T-helper 17 cell (primary cell): ENCODE data around the gene HOXC5. TPM values are rescaled to one million over a fixed set of nuclear protein-coding genes. Genes with fewer than 3 reads are reported as not detected.

ENCODE experiments used
- ATAC-seq: fragments of 150-1000 bp; cut with Tn5 transposase; 2 replicates; pipeline ENCODE4 v1.10.0; 2021; ENCODE audit warnings: mild to moderate bottlenecking, moderate library complexity
- DNase-seq, 3 donors: peaks; one replicate each; pipeline versions ENCODE4 v3.0.0 to v3.0.0-alpha.2; 2020 to 2021
- H3K9me3 ChIP-seq: one replicate; pipeline ENCODE4 v1.7.0; 2013; ENCODE audit warnings: low read length, mild to moderate bottlenecking; ENCODE audit not compliant: control insufficient read depth, poor library complexity, severe bottlenecking
- H3K27ac Mint-ChIP-seq: one replicate; pipeline ENCODE4 v1.8.0; 2022; ENCODE audit warnings: mild to moderate bottlenecking, moderate library complexity, mixed read lengths
- H3K27me3 Mint-ChIP-seq: one replicate; pipeline ENCODE4 v1.8.0; 2022; ENCODE audit warnings: mixed read lengths
- H3K36me3 Mint-ChIP-seq: one replicate; pipeline ENCODE4 v1.8.0; 2022; ENCODE audit warnings: low read depth, mixed read lengths
- H3K4me1 Mint-ChIP-seq: one replicate; pipeline ENCODE4 v1.8.0; 2022; ENCODE audit warnings: mild to moderate bottlenecking, mixed read lengths
- H3K4me3 Mint-ChIP-seq: one replicate; pipeline ENCODE4 v1.8.0; 2022; ENCODE audit warnings: mild to moderate bottlenecking, moderate library complexity, mixed read lengths
- total RNA-seq, 4 donors: library from RNA in 2 of 4; stranded (reverse) in 2 of 4; gene quantifications; one replicate each; pipeline ENCODE4 v1.2.3 and lab custom pipeline; 2022 to 2026

Gene HOXC5
- total RNA-seq, 2 donors from 2014 or later: not detected

GRCh38 chr12:54016478-54016964, 16.3 kb upstream of the HOXC5 start:
- Mint-ChIP-seq H3K4me1 (peaks cover 13% of the 10 kb centered on the region), H3K27ac (no peak overlapping the region)
- no peak for ATAC-seq

GRCh38 chr12:54017027-54017788, 15.6 kb upstream of the HOXC5 start:
- peak; percentile 45 for ATAC-seq
- no peak for DNase-seq
- H3K9me3 ChIP-seq: peaks cover 2% of the 10 kb centered on the region
- H3K4me3 Mint-ChIP-seq: peak overlapping the region; percentile 85
- H3K27me3 Mint-ChIP-seq: peaks cover 62% of the 10 kb centered on the region
- H3K36me3 Mint-ChIP-seq: peaks cover 10% of the 10 kb centered on the region
- peaks cover 11% of the 10 kb centered on the region for H3K4me1 Mint-ChIP-seq
- peak overlapping the region; percentile 21 for H3K27ac Mint-ChIP-seq

More at GRCh38 chr12:54016478-54016964, 16.3 kb upstream of the HOXC5 start:
- H3K4me3 Mint-ChIP-seq: no peak overlapping the region
- peaks cover 2% of the 10 kb centered on the region for H3K9me3 ChIP-seq
- DNase-seq: no peak
- H3K27me3 Mint-ChIP-seq: peaks cover 62% of the 10 kb centered on the region
- H3K36me3 Mint-ChIP-seq: peaks cover 7% of the 10 kb centered on the region

GRCh38 chr12:54017878-54018467, 14.9 kb upstream of the HOXC5 start:
- H3K9me3 ChIP-seq: peaks cover 2% of the 10 kb centered on the region
- Mint-ChIP-seq H3K27ac (no peak overlapping the region), H3K4me3 (peak overlapping the region; percentile 85), H3K27me3 (peaks cover 62% of the 10 kb centered on the region), H3K36me3 (peaks cover 10% of the 10 kb centered on the region), H3K4me1 (peaks cover 11% of the 10 kb centered on the region)
- DNase-seq (peak; percentile 35 to 49 (median 48)), ATAC-seq (peak; percentile 79)

GRCh38 chr12:54018468-54018984, 14.3 kb upstream of the HOXC5 start:
- no peak for DNase-seq
- Mint-ChIP-seq H3K36me3 (peaks cover 8% of the 10 kb centered on the region), H3K27me3 (peaks cover 62% of the 10 kb centered on the region), H3K27ac (no peak overlapping the region), H3K4me1 (peaks cover 11% of the 10 kb centered on the region), H3K4me3 (peak overlapping the region; percentile 85)
- H3K9me3 ChIP-seq: peaks cover 2% of the 10 kb centered on the region
- ATAC-seq: no peak

DNA sequence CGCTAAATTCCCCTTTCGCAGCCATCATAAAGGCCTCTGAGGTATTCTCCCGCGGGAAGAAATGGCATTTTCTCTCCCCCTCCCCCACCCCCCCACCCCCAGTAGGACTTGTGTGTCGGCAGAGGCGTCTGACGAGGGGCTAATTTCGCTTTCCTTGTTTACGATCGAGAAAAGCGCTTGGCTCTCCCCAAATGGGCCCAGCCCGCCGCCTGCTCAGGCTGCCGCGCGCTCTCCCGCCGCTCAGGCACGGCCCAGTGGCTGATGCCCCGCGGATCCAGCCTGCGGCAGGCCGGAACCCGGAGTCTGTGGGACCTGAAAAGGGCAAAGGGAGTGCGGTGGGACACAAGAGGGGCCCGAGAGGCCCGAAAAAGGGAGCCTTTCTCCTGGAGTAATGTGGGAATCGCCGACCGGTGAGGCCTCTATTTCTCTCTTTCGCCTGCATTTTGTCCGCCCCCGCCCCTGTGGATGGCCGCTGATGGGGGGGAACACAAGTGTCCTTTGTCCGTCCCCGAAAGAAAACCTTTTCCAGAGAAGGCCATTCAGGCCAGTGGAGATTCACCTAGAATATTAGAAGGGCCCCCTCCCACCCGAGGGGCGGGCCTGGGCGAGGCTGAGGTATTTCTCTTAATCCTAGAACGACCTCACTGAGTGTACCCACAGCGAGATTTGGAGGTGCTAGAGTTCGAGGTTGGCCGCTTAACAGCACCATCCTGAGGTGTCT, 13.6 kb upstream of the HOXC5 start:
- DNase-seq (no peak), ATAC-seq (no peak)
- Mint-ChIP-seq H3K27ac (no peak overlapping the region), H3K36me3 (peaks cover 8% of the 10 kb centered on the region), H3K4me1 (peaks cover 11% of the 10 kb centered on the region), H3K27me3 (peaks cover 63% of the 10 kb centered on the region), H3K4me3 (peak overlapping the region; percentile 47)
- H3K9me3 ChIP-seq: peaks cover 2% of the 10 kb centered on the region

DNA sequence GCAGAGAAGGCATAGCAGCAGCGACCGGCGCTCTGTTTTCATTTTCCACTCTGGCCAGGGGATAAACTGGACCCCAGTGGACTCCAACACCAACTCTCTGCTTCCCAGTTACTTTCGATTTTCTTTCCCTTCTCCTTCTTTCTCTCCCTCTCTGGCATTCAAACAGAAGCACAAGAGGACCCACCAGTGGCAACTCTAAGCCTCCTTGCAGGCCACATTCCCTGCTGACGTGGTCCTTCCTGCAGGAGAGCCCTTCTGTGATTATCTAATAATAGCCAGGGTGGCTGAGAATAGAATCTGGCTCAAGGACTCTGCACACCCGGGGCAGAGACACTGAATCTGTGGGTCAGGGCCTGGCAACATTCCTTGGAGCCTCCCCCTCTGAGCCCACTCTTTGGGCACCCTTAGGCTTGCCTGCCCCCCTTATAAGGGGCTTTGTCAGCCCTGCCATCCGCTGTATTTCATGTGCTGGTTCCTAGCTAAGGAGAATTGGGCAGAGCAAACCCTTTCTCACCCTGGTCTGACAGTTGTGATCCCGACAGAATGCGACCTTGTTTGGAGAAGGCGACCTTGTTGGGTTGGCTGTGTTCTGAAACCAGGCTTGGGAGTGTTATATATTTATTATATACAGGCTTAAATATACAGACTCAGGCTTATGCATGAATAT, 12.8 kb upstream of the HOXC5 start:
- no peak for DNase-seq
- Mint-ChIP-seq H3K36me3 (peaks cover 8% of the 10 kb centered on the region), H3K4me3 (peak overlapping the region; percentile 47), H3K27ac (no peak overlapping the region), H3K4me1 (peaks cover 11% of the 10 kb centered on the region), H3K27me3 (peaks cover 64% of the 10 kb centered on the region)
- H3K9me3 ChIP-seq: no peaks in the 10 kb centered on the region
- no peak for ATAC-seq

DNA sequence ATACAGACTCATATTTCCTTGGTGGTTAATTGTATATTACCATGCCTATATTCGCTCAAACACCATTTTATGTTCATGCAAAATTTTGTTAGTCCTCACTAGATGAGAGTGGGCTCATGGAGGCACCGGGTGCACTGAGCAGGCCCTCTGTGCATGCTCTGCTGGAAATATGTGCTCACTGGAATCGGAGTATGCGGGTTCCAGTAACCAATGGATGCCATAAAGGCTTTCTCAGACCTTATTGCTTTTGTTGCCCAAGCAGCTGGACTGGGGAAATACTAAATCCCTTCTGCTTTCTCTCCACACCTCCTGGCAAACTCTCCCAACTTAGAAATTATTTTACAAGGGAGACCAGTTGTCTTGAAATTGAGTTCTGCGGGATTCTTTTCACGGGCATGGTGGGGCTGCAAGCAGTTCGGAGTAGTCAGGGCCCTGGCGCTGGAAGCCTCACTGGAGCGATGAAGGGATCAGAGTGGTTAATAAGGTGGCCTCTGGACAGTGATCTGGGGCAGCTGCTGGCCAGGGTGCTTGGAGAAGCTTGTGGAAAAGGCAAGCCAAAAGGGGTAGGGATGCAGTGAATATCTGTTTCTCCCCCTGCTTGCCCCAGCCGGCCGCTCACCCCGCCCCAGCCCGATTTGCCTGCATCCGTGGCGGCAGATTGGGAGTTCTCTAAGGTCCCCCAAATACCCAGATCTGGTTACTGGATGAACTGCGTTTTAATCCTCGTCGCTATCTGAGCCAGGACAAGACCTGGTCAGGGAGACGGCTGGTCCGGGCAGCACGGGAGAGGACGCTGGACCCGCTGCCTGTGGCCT, 12.1 kb upstream of the HOXC5 start:
- no peaks in the 10 kb centered on the region for H3K9me3 ChIP-seq
- Mint-ChIP-seq H3K27ac (no peak overlapping the region), H3K27me3 (peaks cover 61% of the 10 kb centered on the region), H3K36me3 (peaks cover 8% of the 10 kb centered on the region), H3K4me3 (no peak overlapping the region), H3K4me1 (peaks cover 11% of the 10 kb centered on the region)
- no peak for DNase-seq
- no peak for ATAC-seq

DNA sequence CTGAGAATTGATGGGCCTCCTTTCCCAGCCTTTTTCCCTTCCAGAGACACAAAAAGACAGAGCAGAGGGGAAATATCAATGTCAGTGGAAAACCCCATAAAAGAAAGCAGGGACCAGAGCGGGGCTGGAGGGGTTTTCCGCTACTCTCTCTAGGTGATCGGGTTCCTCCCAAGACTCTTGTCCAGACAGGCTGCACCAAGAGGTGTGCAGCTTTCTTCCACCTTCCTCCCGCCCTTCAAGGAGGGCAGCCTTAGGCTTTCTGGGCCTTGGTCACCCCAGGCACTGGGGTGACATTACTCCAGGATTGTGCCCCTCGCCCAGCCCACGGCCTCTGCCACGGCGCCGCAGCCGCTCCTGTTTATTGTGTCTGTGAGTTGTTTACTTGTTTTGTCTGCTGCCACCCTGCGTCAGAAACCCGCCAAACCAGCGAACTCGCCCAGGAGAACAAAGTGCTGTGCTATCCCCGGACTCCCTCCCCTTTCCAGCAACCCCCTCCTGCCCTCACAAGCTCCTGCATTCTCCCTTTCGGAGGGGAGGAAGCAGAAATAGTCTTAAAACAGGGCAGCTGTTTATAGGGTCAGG, 11.3 kb upstream of the HOXC5 start:
- ATAC-seq (peak; percentile 33), DNase-seq (no peak)
- Mint-ChIP-seq H3K27ac (peak overlapping the region; percentile 72), H3K27me3 (peaks cover 68% of the 10 kb centered on the region), H3K4me3 (no peak overlapping the region), H3K4me1 (peaks cover 11% of the 10 kb centered on the region), H3K36me3 (peaks cover 8% of the 10 kb centered on the region)
- H3K9me3 ChIP-seq: no peaks in the 10 kb centered on the region

- Mint-ChIP-seq H3K4me3 (no peak overlapping the region), H3K4me1 (peaks cover 6% of the 10 kb centered on the region), H3K27ac (no peak overlapping the region), H3K27me3 (peaks cover 85% of the 10 kb centered on the region), H3K36me3 (peaks cover 9% of the 10 kb centered on the region)
- no peak for DNase-seq
- no peaks in the 10 kb centered on the region for H3K9me3 ChIP-seq
- no peak for ATAC-seq
Measured at GRCh38 chr12:54022960-54023884, 9.6 kb upstream of the HOXC5 start.

DNA sequence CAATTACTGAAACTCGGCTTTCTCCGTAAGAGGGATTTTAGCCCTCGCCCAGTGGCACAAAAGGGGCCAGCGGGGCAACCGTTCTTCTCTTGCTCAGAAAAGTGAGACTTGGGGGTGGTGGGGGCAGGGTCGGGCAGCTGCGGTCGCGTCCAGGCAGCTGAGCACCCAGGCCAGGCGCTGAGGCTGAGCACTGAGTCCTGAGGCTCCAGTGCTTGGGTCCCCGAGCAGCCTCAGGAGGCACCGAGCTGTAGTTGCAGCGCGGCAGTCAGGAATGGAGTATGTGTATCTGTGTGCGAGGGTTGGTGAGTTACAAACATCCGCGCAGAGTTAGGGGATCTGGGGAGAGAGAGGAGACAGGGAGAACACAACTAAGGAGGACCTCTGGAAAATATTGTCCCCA, 8.7 kb upstream of the HOXC5 start:
- H3K9me3 ChIP-seq: no peaks in the 10 kb centered on the region
- Mint-ChIP-seq H3K4me1 (peaks cover 9% of the 10 kb centered on the region), H3K27ac (no peak overlapping the region), H3K36me3 (peaks cover 9% of the 10 kb centered on the region), H3K4me3 (no peak overlapping the region), H3K27me3 (peaks cover 91% of the 10 kb centered on the region)
- DNase-seq: no peak
- no peak for ATAC-seq

GRCh38 chr12:54024581-54025305, 8.1 kb upstream of the HOXC5 start:
- no peaks in the 10 kb centered on the region for H3K9me3 ChIP-seq
- ATAC-seq: no peak
- H3K4me1 Mint-ChIP-seq: peaks cover 9% of the 10 kb centered on the region
- no peak overlapping the region for H3K4me3 Mint-ChIP-seq
- H3K36me3 Mint-ChIP-seq: peaks cover 9% of the 10 kb centered on the region
- peaks cover 91% of the 10 kb centered on the region for H3K27me3 Mint-ChIP-seq
- no peak overlapping the region for H3K27ac Mint-ChIP-seq
- DNase-seq: no peak
